K562 (cell line): ENCODE data around the gene KCNAB1. TPM values are rescaled to one million over a fixed set of nuclear protein-coding genes. Genes with fewer than 3 reads are reported as not detected.
A peak's percentile ranks its signal among the peaks of the same experiment; 100 is the strongest.

Experiments used
- BHLHE40 ChIP-seq: IDR thresholded peaks from 2 replicates; pipeline ENCODE4 v1.6.1; 2011; ENCODE audit warnings: low read length, improper control_type of control experiment
- BRF2 ChIP-seq: IDR thresholded peaks from 3 replicates; pipeline ENCODE4 v1.6.1; 2011; ENCODE audit warnings: borderline replicate concordance, mild to moderate bottlenecking; ENCODE audit not compliant: insufficient read length, insufficient read depth
- CTCF ChIP-seq, 3 experiments: IDR thresholded peaks in 2 of 3; conservative IDR thresholded peaks in 1 of 3; 2 replicates each; pipeline ENCODE4 v1.5.1; 2011 to 2012; ENCODE audit warnings: low read length in 3 of 3, mild to moderate bottlenecking in 3 of 3, control low read depth in 2 of 3, improper control_type of control experiment in 1 of 3, inconsistent platforms in 1 of 3, low read depth in 1 of 3, mixed read lengths in 1 of 3, moderate library complexity in 1 of 3; ENCODE audit not compliant: insufficient read depth in 2 of 3
- HDAC1 ChIP-seq, 2 experiments: fragments of 450-650 bp; IDR thresholded peaks; 2 replicates each; pipeline ENCODE4 v1.6.1; 2016 to 2017; ENCODE audit warnings: inconsistent platforms in 1 of 2, mild to moderate bottlenecking in 1 of 2, moderate library complexity in 1 of 2
- RERE ChIP-seq: sonication (generic); formaldehyde crosslinking; IDR thresholded peaks from 2 replicates; pipeline ENCODE4 v1.8.0; 2023; ENCODE audit warnings: missing genetic modification reagents, mild to moderate bottlenecking, borderline replicate concordance
- SAP30 ChIP-seq: fragments of 200-600 bp; sonication (generic); IDR thresholded peaks from 2 replicates; pipeline ENCODE4 v1.6.1; 2012; ENCODE audit warnings: borderline replicate concordance, low read depth, mild to moderate bottlenecking, moderate library complexity, low read length, control low read depth, inconsistent platforms; ENCODE audit not compliant: insufficient read depth, poor library complexity, severe bottlenecking
- STAT5A ChIP-seq: IDR thresholded peaks from 2 replicates; pipeline ENCODE4 v1.6.1; 2012; ENCODE audit warnings: low read length, inconsistent platforms, borderline replicate concordance
- TRIM24 ChIP-seq, 2 experiments: fragments of 450-650 bp; IDR thresholded peaks; 2 replicates each; pipeline ENCODE4 v1.6.1; 2016
- U2AF1 ChIP-seq: fragments of 200-400 bp; formaldehyde crosslinking; optimal IDR thresholded peaks from 2 replicates; pipeline ENCODE3; 2017; ENCODE audit warnings: mild to moderate bottlenecking, low read depth, low read length, moderate library complexity
- USF1 ChIP-seq: sonication (generic); formaldehyde crosslinking; IDR thresholded peaks from 2 replicates; pipeline ENCODE4 v1.9.0; 2022; ENCODE audit warnings: mild to moderate bottlenecking, missing genetic modification reagents
- ZBTB9 ChIP-seq: fragments of 450-650 bp; formaldehyde crosslinking; IDR thresholded peaks from 2 replicates; pipeline ENCODE4 v1.4.0; 2020; ENCODE audit warnings: mild to moderate bottlenecking, moderate library complexity
- ZNF124 ChIP-seq: sonication (generic); formaldehyde crosslinking; IDR thresholded peaks from 2 replicates; pipeline ENCODE4 v1.8.1; 2022; ENCODE audit warnings: missing genetic modification reagents
- ZNF133 ChIP-seq: fragments of 250-450 bp; sonication (Bioruptor Pico); IDR thresholded peaks from 2 replicates; pipeline ENCODE4 v1.4.0; 2020; ENCODE audit warnings: mild to moderate bottlenecking
- ZNF146 ChIP-seq: IDR thresholded peaks from one replicate; pipeline ENCODE4 v1.6.1; 2018; ENCODE audit warnings: missing compliant biosample characterization; ENCODE audit not compliant: unreplicated experiment
- ZNF263 ChIP-seq: sonication (generic); formaldehyde crosslinking; IDR thresholded peaks from 2 replicates; pipeline ENCODE4 v1.8.0; 2022; ENCODE audit warnings: mild to moderate bottlenecking, missing genetic modification reagents, borderline replicate concordance
- ZNF780A ChIP-seq: fragments of 250-450 bp; sonication (Bioruptor Pico); IDR thresholded peaks from 2 replicates; pipeline ENCODE4 v1.5.0; 2021; ENCODE audit warnings: mild to moderate bottlenecking
- polyA plus RNA-seq, 8 experiments: library from polyadenylated mRNA; depleted of rRNA in 4 of 8; stranded (reverse) in 5 of 8; unstranded in 3 of 8; fragments of >200 nt; fragmentation: Nextera tagmentation in 2 of 8; fragmentation: Illumina TruSeq in 1 of 8; extraction: Ambion mirVana in 2 of 8; extraction: Trizol in 1 of 8; gene quantifications; 2 replicates each; pipeline versions ENCODE4 v1.2.1 to v1.2.3, GENCODE V29; 2011 to 2014; ENCODE audit warnings: inconsistent platforms in 1 of 8, missing spikeins in 1 of 8
- total RNA-seq, 7 experiments: library from RNA; depleted of rRNA in 6 of 7; stranded (reverse); fragments of >200 nt in 6 of 7; fragmentation: Illumina TruSeq in 2 of 7; extraction: Trizol in 2 of 7; gene quantifications; 2 replicates each; pipeline versions ENCODE4 v1.2.1 to v1.2.3, GENCODE V29; 2011 to 2021; ENCODE audit warnings: low replicate concordance in 1 of 7

Gene KCNAB1
- total and polyA plus RNA-seq, 9 of the 15 experiments (the other 6 are each of a cell fraction or from before 2014, with no cell fraction given): 0.14 to 1.2 (median 0.51) TPM

- no peak for TF ChIP-seq RERE
- TF ChIP-seq ZNF124 (CRISPR knock-in tag): no peak
- TF ChIP-seq ZNF146: no peak
- peak; percentile 97 for TF ChIP-seq USF1 (CRISPR knock-in tag)
- TF ChIP-seq ZNF780A (CRISPR knock-in tag): no peak
- peak; percentile 23 for TF ChIP-seq U2AF1
- no peak for TF ChIP-seq BRF2
- no peak; a peak in 1 of 6 replicates for TF ChIP-seq CTCF (IDR thresholded peaks at IDR 0.05 in 2 of 3, conservative IDR thresholded peaks at IDR 0.05 in 1 of 3; ENCODE audit: insufficient read depth in 2 of 3, low read depth in 1 of 3, low read length in 3 of 3)
- peak; percentile 57 for TF ChIP-seq SAP30
- TF ChIP-seq HDAC1 (IDR thresholded peaks at IDR 0.05): peak in 1 of 2 experiments; percentile 89; a peak in 2 of 4 replicates
- TF ChIP-seq ZNF133 (CRISPR knock-in tag): no peak
- TF ChIP-seq STAT5A: no peak
- TF ChIP-seq TRIM24 (IDR thresholded peaks at IDR 0.05): no peak
- no peak for TF ChIP-seq BHLHE40
- no peak for TF ChIP-seq ZBTB9
- peak; percentile 65; the same call in 1 of the 2 replicates for TF ChIP-seq ZNF263
Measured at GRCh38 chr3:156554842-156555687, 434.7 kb downstream of the KCNAB1 start, which contains the start of gene SSR3 (continued).
